Activated T-helper 17 cell treated with anti-CD3 and anti-CD28 coated beads, Interleukin-2, amount 50 U/mL, for 72 hours (primary cell): ENCODE results near the gene C9orf40. TPM values are rescaled to one million over a fixed set of nuclear protein-coding genes. Genes with fewer than 3 reads are reported as not detected.
A peak's percentile ranks its signal among the peaks of the same experiment; 100 is the strongest.

Experiments used
- ATAC-seq: fragments of 150-1000 bp; cut with Tn5 transposase; replicated peaks from 2 replicates; pipeline ENCODE4 v1.10.0; 2021; ENCODE audit warnings: mild to moderate bottlenecking, moderate library complexity
- H3K27ac Mint-ChIP-seq: one replicate; pipeline ENCODE4 v1.8.0; 2022; ENCODE audit warnings: mixed read lengths
- H3K27me3 Mint-ChIP-seq: one replicate; pipeline ENCODE4 v1.8.0; 2022; ENCODE audit warnings: mixed read lengths
- H3K36me3 Mint-ChIP-seq: one replicate; pipeline ENCODE4 v1.8.0; 2022; ENCODE audit warnings: low read depth, mild to moderate bottlenecking, mixed read lengths
- H3K4me1 Mint-ChIP-seq: one replicate; pipeline ENCODE4 v1.8.0; 2022; ENCODE audit warnings: mixed read lengths
- H3K4me3 Mint-ChIP-seq: one replicate; pipeline ENCODE4 v1.8.0; 2022; ENCODE audit warnings: mild to moderate bottlenecking, mixed read lengths
- H3K9me3 Mint-ChIP-seq: one replicate; pipeline ENCODE4 v1.8.0; 2022; ENCODE audit warnings: mixed read lengths
- total RNA-seq, 2 donors: library from RNA; stranded (reverse); gene quantifications; one replicate each; pipeline ENCODE4 v1.2.3, GENCODE V29; 2022

The C9orf40 gene, protein sequence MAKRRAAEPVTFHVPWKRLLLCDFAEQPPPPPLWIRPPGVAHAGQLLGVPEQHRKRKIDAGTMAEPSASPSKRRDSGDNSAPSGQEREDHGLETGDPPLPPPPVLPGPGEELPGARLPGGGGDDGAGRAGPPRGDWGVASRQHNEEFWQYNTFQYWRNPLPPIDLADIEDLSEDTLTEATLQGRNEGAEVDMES
- 10 to 100 TPM; 10.4 to 21.3 TPM for total RNA-seq

DNA sequence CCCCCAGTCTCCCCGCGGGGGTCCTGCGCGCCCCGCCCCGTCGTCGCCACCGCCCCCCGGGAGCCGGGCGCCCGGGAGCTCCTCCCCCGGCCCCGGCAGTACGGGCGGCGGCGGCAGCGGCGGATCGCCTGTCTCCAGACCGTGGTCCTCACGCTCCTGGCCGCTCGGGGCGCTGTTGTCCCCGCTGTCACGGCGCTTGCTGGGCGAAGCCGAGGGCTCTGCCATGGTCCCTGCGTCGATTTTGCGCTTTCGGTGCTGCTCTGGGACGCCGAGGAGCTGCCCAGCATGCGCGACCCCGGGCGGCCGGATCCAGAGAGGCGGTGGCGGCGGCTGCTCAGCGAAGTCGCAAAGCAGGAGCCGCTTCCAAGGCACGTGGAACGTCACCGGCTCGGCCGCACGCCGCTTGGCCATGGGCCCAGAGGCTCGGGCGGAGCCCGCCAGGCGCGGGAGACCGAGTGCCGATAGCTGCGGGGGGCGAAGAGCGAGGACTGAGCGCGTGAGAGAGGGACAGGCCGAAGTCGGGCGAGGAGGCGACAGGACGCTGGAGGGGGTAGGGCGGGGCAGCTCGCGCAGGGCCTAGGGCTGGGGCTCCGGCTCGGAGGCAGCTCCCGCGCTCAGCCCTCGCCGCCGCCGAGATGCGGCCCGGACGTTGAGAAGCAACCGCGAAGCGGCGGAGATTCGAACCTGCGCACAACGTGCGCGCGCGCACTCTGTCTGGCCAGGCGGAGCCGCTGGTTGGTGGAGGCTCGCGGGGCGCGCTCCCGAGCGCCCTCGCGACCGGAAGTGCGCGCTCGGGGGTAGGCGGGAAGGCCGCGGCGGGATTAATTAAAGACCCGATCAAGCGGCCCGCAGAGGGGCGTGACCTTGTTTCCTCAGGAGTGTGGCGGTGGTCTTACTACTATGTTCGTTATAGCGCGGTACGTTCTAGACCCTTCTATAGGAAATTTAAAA is at the start of gene C9orf40:
Gene C9orf40 (minus strand): TSS at position 712 of the 951 bp plus-strand sequence. CDS start 301 bp downstream, at position 411.
- H3K9me3 Mint-ChIP-seq, result no peaks in the 10 kb centered on the region
- H3K36me3 Mint-ChIP-seq, result peaks cover 12% of the 10 kb centered on the region
- peak; percentile 94 for ATAC-seq
- peak within 1 kb of the TSS; percentile 88 for H3K4me3 Mint-ChIP-seq
- H3K27me3 Mint-ChIP-seq, result no peaks in the 10 kb centered on the region
- no peaks in the 10 kb centered on the region for H3K4me1 Mint-ChIP-seq
- peak within 1 kb of the TSS; percentile 84 for H3K27ac Mint-ChIP-seq

DNA sequence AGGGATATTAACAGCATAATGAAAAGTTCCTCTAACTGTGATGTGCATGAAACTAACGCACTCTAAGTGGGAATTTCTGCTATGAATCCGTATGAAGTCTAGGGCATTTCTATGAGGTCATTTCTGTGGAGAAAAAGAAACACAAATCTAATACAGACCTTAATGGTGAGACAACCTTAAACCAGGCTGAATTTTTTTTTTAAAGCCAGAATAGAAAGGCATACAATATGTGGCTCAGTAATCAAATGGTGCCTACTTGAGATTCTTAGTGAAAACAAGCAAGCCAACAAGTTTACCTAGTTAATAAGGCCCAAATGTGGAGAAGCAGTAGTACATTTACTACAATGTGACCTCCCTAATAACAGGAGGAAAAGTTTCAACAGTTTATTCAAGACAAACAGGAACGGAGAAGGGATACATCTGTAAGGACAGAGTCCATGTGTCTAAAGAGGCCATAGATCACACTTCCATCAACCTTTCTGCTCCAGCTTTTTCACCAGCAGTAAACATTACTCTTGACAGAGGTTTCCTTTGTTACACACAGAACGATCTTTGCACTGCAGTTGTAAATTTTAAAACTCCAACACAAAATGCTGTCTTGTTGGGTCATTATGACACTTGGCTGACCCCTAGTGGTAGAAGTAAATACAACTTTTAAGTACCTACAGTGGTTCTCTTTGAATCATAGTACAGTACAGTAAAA is 49.2 kb upstream of the C9orf40 start:
- no peak overlapping the region for H3K27ac Mint-ChIP-seq
- ATAC-seq, result peak; percentile 89
- H3K27me3 Mint-ChIP-seq, result no peaks in the 10 kb centered on the region
- no peaks in the 10 kb centered on the region for H3K9me3 Mint-ChIP-seq
- H3K4me1 Mint-ChIP-seq, result no peaks in the 10 kb centered on the region
- H3K4me3 Mint-ChIP-seq, result no peak overlapping the region
- peaks cover 26% of the 10 kb centered on the region for H3K36me3 Mint-ChIP-seq

DNA sequence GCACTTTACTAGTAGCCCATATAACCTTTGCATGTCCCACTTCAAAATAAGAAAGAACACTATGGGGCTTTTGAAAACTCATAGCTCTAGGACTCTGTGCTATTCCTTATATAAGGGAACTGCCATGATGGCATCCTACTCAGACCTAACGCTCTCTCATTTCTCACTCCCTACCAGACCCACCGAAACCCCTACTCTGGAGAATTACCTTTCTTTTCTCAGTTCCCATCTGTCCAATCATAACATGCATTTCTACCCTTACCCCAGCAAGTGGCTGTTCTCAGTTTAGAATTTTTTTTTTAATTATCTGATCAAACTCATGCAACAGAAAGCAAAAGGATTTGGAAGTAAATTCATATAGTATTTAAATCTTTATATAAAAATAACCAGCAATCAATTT is 48.1 kb upstream of the C9orf40 start:
- H3K9me3 Mint-ChIP-seq, result no peaks in the 10 kb centered on the region
- H3K27ac Mint-ChIP-seq, result no peak overlapping the region
- ATAC-seq, result no peak
- H3K27me3 Mint-ChIP-seq, result no peaks in the 10 kb centered on the region
- peaks cover 35% of the 10 kb centered on the region for H3K36me3 Mint-ChIP-seq
- H3K4me3 Mint-ChIP-seq, result no peak overlapping the region
- no peaks in the 10 kb centered on the region for H3K4me1 Mint-ChIP-seq

DNA sequence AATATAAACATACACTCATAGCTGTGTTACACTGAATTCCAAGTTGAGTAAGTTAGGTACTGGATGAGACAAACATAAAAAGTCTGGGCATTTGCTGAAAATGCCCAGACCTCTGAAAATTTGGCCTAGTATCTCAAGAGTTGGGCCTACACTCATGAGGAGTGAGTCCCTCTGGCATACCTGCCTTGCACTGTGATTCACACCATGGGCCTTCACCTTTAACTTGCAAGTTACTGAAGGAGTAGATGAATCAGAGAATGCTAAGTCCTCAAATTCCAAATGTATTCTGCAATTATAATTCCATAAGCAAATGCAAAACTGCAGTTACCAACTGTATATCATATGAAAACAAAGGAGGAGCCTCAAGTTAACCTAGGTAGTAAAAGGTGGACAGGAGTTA is 32.3 kb upstream of the C9orf40 start:
- Mint-ChIP-seq H3K36me3 (peaks cover 81% of the 10 kb centered on the region), H3K9me3 (no peaks in the 10 kb centered on the region), H3K27ac (no peak overlapping the region), H3K4me1 (no peaks in the 10 kb centered on the region), H3K4me3 (no peak overlapping the region), H3K27me3 (no peaks in the 10 kb centered on the region)
- ATAC-seq, result no peak

DNA sequence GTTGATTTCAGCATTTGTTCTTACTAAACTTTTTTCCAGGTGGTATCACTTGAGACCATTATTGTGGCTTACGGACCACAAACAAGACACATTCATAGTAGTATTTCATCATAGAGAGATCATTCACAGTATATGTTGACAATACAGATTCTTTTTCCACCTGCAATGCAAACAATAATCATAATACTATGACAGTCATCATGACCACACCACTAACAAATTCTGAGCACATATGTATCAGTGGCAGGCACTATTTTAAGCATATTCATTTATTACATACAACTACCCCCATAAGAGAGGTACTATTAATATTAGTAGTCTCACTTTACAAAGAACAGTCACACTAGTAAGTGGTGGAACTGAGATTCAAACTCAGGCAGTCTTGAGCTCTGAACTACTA is 31.0 kb upstream of the C9orf40 start:
- Mint-ChIP-seq H3K4me1 (no peaks in the 10 kb centered on the region), H3K27me3 (no peaks in the 10 kb centered on the region), H3K4me3 (no peak overlapping the region), H3K27ac (no peak overlapping the region), H3K9me3 (no peaks in the 10 kb centered on the region), H3K36me3 (peaks cover 78% of the 10 kb centered on the region)
- no peak for ATAC-seq

DNA sequence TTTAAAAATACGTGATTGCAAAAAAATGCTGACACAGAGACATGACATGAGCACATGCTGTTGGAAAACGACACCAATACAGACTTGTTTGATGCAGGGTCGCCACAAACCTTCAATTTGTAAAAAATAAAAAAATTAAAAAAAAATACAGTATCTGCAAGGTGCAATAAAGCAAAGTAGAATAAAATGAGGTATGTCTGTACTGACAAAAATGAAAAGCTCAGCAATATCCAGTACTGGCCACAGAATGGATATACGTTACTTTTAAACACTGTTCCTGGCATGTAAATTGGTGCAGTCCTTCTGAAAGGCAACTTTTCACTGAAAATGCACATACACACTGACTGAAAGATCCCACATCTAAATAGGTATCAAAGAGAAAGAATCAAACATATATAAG is 27.1 kb upstream of the C9orf40 start:
- Mint-ChIP-seq H3K27ac (no peak overlapping the region), H3K9me3 (no peaks in the 10 kb centered on the region), H3K27me3 (no peaks in the 10 kb centered on the region), H3K4me3 (no peak overlapping the region), H3K4me1 (no peaks in the 10 kb centered on the region), H3K36me3 (peaks cover 63% of the 10 kb centered on the region)
- no peak for ATAC-seq

DNA sequence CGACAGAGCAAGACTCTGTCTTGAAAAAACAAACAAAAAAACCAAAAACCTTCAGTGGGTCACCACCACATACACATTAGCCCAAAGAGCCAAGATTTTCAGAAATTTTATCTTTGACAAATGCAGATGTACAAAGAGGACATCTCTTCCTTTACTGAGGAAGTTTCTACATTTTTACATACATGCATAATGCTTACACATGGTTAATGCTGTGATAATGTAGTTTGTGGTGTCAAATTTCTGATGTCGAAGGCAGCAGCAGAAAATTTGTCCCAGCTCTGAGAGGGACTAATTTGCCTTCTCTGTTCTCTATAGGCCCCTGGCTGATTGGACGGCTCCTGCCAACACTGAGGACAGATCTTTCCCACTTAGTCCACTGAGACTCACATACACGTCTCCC is 24.6 kb upstream of the C9orf40 start:
- ATAC-seq, result no peak
- Mint-ChIP-seq H3K4me3 (no peak overlapping the region), H3K36me3 (peaks cover 38% of the 10 kb centered on the region), H3K4me1 (no peaks in the 10 kb centered on the region), H3K27ac (no peak overlapping the region), H3K9me3 (no peaks in the 10 kb centered on the region), H3K27me3 (no peaks in the 10 kb centered on the region)

DNA sequence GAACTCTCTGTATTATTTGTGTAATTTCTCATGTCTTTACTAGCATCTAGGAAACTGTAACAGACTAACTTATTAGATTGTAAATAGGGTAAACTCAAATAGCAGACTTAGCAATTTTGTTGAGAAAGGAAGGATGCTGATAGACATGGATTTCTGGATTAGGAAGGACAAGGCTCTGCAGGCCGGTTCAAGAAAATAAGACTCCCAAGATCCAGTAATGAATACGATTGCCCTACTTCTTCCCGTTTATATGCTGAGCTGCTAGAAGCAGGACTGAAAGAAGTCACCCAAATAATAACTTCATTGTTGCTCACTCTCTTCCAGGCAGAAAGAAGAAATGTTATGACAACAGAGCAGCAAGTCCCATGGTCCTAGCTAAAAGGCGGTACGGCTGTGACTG is 22.8 kb upstream of the C9orf40 start:
- Mint-ChIP-seq H3K4me1 (no peaks in the 10 kb centered on the region), H3K9me3 (no peaks in the 10 kb centered on the region), H3K27ac (no peak overlapping the region), H3K36me3 (peaks cover 27% of the 10 kb centered on the region), H3K27me3 (no peaks in the 10 kb centered on the region), H3K4me3 (no peak overlapping the region)
- no peak for ATAC-seq

DNA sequence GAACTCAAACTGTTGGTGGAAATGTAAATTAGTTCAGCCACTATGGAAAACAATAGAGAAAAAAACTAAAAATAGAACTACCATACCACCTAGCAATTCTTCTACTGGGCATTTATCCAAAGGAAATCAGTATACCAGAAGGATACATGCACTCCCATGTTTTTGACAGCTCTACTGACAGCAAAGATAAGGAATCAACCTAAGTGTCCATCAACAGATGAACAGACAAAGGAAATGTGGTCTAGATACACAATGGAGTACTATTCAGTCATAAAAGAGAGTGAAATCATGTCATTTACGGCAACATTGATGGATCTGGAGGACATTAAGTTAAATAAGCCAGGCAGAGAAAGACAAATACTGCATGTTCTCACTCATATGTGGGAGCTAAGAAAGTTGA is 21.8 kb upstream of the C9orf40 start:
- no peaks in the 10 kb centered on the region for H3K27me3 Mint-ChIP-seq
- no peaks in the 10 kb centered on the region for H3K9me3 Mint-ChIP-seq
- no peaks in the 10 kb centered on the region for H3K4me1 Mint-ChIP-seq
- no peak overlapping the region for H3K27ac Mint-ChIP-seq
- ATAC-seq, result no peak
- peaks cover 17% of the 10 kb centered on the region for H3K36me3 Mint-ChIP-seq
- no peak overlapping the region for H3K4me3 Mint-ChIP-seq

DNA sequence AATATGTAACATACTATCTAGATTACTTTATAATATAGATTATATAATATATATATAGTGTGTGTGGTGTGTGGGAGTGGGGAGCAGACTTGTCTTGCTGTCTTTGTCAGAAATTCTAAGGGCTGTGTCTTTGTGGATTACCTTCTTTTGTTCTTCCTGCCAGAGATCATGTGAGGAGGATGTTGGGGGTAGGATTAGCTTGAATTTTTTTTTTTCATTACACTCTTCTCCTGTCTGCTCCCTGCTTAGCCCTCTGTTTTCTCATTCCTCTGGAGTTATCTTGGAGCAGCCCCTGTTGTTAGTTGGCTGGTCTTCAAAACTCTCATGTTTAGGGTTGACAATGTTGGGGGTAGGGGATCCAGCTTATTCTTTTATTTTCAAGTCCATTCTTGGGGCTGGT is 21.0 kb upstream of the C9orf40 start:
- H3K27ac Mint-ChIP-seq, result no peak overlapping the region
- H3K9me3 Mint-ChIP-seq, result no peaks in the 10 kb centered on the region
- H3K4me1 Mint-ChIP-seq, result no peaks in the 10 kb centered on the region
- no peak overlapping the region for H3K4me3 Mint-ChIP-seq
- no peaks in the 10 kb centered on the region for H3K27me3 Mint-ChIP-seq
- H3K36me3 Mint-ChIP-seq, result peaks cover 15% of the 10 kb centered on the region
- ATAC-seq, result no peak

DNA sequence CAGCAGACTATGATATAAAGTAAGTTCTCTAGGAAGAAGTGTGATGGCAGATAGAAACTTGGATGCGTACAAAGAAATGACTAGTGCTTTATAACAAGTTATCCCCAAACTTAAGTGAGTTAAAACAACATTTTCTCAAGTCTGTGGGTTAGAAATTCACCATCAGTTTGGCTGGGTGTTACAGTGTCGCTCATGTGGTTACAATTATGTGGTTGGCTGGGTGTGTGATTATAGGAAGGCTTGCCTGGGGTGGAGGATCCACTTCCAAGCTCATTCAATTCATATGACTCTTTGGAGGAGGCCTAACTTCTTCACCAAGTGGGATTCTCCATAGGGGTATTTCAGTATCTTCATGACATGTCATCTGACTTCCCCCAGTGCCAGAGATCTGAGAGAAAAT is 10.3 kb upstream of the C9orf40 start:
- no peak overlapping the region for H3K27ac Mint-ChIP-seq
- H3K4me1 Mint-ChIP-seq, result peaks cover 4% of the 10 kb centered on the region
- H3K27me3 Mint-ChIP-seq, result no peaks in the 10 kb centered on the region
- ATAC-seq, result no peak
- H3K36me3 Mint-ChIP-seq, result peaks cover 42% of the 10 kb centered on the region
- H3K9me3 Mint-ChIP-seq, result peaks cover 6% of the 10 kb centered on the region
- H3K4me3 Mint-ChIP-seq, result no peak overlapping the region

DNA sequence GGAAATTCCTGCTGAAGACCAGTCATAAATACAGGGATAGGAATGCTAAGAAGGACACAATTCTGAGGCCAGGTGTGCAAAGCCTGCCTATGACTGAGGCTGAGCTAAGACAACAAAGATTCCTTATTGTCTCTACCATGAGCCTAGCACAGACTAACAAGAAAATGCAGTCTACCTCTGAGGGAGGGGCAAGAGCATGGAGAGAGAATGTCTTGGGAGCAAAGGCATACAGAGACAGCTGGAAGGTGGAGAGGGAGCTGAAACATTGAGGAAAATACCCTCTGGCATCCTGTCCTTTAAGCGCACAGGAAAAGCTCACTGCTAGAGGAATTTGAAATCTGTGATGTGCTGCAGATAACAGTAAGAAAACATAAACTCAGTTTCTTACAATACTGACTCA is 8.8 kb upstream of the C9orf40 start:
- Mint-ChIP-seq H3K4me1 (peaks cover 4% of the 10 kb centered on the region), H3K27ac (no peak overlapping the region), H3K9me3 (peaks cover 6% of the 10 kb centered on the region)

DNA sequence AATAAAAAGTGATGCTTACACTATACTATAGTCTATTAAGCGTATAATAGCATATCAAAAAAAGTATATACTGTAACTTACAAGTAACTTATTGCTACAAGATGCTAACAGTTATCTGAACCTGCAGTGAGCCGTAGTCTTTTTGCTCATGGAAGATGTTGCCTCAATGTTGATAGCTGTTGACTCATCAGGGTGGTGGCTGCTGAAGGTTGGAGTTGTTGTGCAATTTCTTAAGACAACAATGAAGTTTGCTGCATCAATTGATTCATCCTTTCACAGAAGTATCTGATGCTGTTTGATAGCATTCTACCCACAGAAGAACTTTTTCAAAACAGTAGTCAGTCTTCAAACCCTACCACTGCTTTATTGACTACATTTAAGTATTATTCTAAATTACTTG is 7.8 kb upstream of the C9orf40 start:
- H3K36me3 Mint-ChIP-seq, result peaks cover 41% of the 10 kb centered on the region
- peak; percentile 28 for ATAC-seq
- H3K4me3 Mint-ChIP-seq, result no peak overlapping the region
- no peaks in the 10 kb centered on the region for H3K27me3 Mint-ChIP-seq
- peaks cover 6% of the 10 kb centered on the region for H3K9me3 Mint-ChIP-seq
- peaks cover 4% of the 10 kb centered on the region for H3K4me1 Mint-ChIP-seq
- H3K27ac Mint-ChIP-seq, result no peak overlapping the region

More for the DNA sequence above, 8.8 kb upstream of the C9orf40 start:
- H3K36me3 Mint-ChIP-seq, result peaks cover 42% of the 10 kb centered on the region
- no peaks in the 10 kb centered on the region for H3K27me3 Mint-ChIP-seq
- H3K4me3 Mint-ChIP-seq, result no peak overlapping the region
- no peak for ATAC-seq

DNA sequence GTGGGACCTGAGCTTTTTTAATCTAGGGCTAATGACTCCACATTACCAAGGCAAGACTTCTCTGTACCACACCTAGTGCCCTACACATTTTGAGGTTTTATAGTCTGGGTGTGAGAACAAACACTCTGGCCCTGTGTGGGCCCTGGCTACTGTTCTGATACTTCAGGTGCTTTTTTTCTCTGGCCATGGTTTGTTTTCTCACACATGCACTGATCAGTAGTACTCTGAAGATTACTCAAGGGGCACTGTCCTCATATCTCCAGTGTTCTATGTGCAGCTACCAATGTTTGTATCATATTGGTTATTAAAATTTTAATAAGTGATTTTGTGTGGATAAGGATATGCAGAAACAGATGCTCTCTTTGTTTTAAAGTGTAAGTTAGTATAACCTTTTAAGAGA is 5.9 kb upstream of the C9orf40 start:
- Mint-ChIP-seq H3K36me3 (peaks cover 30% of the 10 kb centered on the region), H3K27me3 (no peaks in the 10 kb centered on the region), H3K9me3 (peaks cover 3% of the 10 kb centered on the region), H3K27ac (peak overlapping the region; percentile 34), H3K4me3 (no peak overlapping the region), H3K4me1 (peaks cover 4% of the 10 kb centered on the region)
- no peak for ATAC-seq
